ENCODE results near the gene NCK2. TPM values are rescaled to one million over a fixed set of nuclear protein-coding genes. Genes with fewer than 3 reads are reported as not detected.

Gene NCK2
- 39.5 and 49.2 TPM in 2 replicates for total RNA-seq

GRCh38 chr2:105744909-105745853 lies at the start of gene NCK2:
NCK2 (plus strand) TSS chr2:105744912; CDS start chr2:105855064, 110,152 bp downstream.

All from airway epithelial cell (primary cell).